ENCODE results near the gene ESRRB. TPM values are rescaled to one million over a fixed set of nuclear protein-coding genes. Genes with fewer than 3 reads are reported as not detected.

ESRRB gene
- total RNA-seq, 8 experiments from 2014 or later: 0.10 to 3.3 (median 1.1) TPM

DNA sequence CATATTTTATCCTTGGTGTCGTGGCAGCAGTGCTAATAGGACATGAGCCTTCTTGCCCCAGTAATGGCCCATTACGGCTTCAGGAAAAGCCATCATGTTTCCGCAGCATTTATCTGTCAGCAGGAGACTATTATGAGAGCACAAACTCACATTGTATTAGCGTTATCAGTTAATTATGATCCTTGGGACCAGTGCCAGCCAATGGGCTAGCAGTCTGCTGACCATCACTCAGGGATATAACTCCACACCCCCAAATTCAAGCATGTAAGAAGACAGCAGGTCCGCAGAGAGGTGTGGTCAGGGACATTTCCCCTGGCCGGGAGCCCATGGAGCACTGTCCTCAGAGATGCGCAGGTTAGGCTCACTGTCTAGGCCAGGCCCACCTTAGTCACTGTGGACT lies 4.9 kb upstream of the ESRRB start:
- ATAC-seq (replicated peaks in 6 of 8): peak in 1 of 8 experiments; percentile 57
- no peak overlapping the region for H3K27ac ChIP-seq
- peaks cover 3 to 11% of the 10 kb centered on the region in 2 donors for H3K4me1 ChIP-seq (replicated peaks in 1 of 2)
- WGBS, 10 experiments: 20 to 87% (median 67%) methylated on average over 1 to 6 of the region's 7 CpGs; no CpG with 5 or more reads in 3 of the 10 experiments
- H3K4me3 ChIP-seq: no peak overlapping the region
- in situ Hi-C loops (cut with MboI; ENCODE audit: low pct_unique_long_range_greater_than_20kb in 2 of 9, low sequenced_read_pairs in 9 of 9, unreplicated experiment in 9 of 9): loop anchor here in 4 of 9 experiments (25.0 kb wide), 1 partner anchor 309 kb away; no protein-coding TSS in a partner anchor

DNA sequence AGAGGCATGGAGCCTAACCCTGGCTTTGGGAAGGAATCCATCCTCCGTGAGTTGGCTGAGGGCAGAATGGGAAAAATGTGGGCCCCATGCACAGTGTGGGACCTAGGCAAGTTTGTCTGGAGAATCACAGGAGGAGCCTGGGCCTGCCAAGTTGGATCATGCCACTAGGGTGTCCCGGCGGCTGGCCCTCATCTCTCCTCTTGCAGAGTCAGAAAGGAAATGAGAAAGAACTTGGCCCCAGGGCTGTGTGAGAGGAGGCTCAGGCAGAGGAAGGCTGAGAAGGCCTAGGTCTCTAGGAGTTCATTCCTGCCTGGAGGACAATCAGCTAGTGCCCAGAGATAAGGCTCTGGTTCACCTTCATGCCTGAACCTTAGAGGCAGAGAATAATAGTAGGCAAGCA lies 2.5 kb upstream of the ESRRB start:
- Histone ChIP-seq H3K4me3 (no peak overlapping the region), H3K27ac (no peak overlapping the region), H3K4me1 (replicated peaks in 1 of 2) (peaks cover 22 to 32% of the 10 kb centered on the region in 2 donors)
- in situ Hi-C loops (cut with MboI; ENCODE audit: low pct_unique_long_range_greater_than_20kb in 2 of 9, low sequenced_read_pairs in 9 of 9, unreplicated experiment in 9 of 9): loop anchor here in 4 of 9 experiments (25.0 kb wide), 1 partner anchor 311 kb away; no protein-coding TSS in a partner anchor
- WGBS, 10 experiments: 0 to 83% (median 33%) methylated on average over 1 to 3 of the region's 3 CpGs; no CpG with 5 or more reads in 5 of the 10 experiments
- ATAC-seq (replicated peaks in 6 of 8): no peak

DNA sequence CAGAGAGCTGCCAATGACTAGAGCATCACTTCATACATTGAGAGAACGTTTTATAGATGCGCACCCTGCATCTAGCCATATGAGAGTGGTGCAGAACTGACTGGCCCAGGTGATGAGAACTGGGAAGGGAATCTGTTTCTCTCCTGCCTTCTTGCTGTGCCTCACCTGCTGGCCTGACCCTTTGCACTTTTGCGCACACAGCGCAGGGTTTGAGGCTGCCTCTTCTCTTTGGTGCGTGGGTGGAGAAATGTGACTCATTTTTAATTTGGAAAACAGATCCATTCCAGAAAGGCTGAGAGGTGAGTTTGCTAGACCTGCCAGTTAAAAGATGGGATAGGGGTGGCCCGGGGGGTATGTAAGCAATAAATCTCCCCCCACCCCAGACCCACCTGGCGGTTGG lies 453 bp upstream of the ESRRB start:
- in situ Hi-C loops (cut with MboI; ENCODE audit: low pct_unique_long_range_greater_than_20kb in 2 of 9, low sequenced_read_pairs in 9 of 9, unreplicated experiment in 9 of 9): loop anchor here in 3 of 9 experiments (25.0 kb wide), 2 partner anchors 262 to 313 kb away; no protein-coding TSS in a partner anchor
- peak overlapping the region in 1 of 5 donors; percentile 34 for H3K4me3 ChIP-seq

DNA sequence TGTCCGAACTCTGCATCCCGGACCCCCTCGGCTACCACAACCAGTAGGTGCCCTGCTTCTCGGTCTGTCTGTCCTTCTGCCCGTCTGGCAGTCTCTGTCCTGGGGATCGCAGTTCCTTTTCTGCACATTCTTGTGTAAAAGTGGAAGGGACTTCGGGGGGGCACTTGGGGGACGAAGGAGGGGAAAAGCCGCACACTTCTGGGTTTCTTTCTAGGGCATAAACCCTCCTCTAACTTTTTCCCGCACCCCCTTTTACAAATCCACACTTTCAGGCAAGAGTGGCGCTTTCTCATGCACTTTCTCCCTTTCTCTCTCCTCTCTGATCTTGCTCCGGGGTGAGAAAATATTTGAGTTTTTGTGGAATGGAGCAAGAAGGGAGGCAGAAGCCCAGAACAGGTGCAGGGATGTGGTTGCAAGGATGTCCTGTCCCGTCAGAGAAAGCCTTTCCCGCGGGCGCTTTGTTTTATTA lies 506 bp downstream of the ESRRB start:
- in situ Hi-C loops (cut with MboI; ENCODE audit: low pct_unique_long_range_greater_than_20kb in 2 of 9, low sequenced_read_pairs in 9 of 9, unreplicated experiment in 9 of 9): loop anchor here in 3 of 9 experiments (25.0 kb wide), 2 partner anchors 261 to 314 kb away; no protein-coding TSS in a partner anchor
- Histone ChIP-seq H3K4me3 (peak overlapping the region; percentile 32 to 34 (median 32)), H3K4me1 (replicated peaks in 1 of 2) (peaks cover 45 to 55% of the 10 kb centered on the region in 2 donors), H3K27ac (no peak overlapping the region)
- WGBS, 10 experiments: 0 to 13% (median 1%) methylated on average over 1 to 14 of the region's 16 CpGs; no CpG with 5 or more reads in 4 of the 10 experiments
- peak in 1 of 8 experiments; percentile 39 for ATAC-seq (replicated peaks in 6 of 8)

More for the DNA sequence above, 453 bp upstream of the ESRRB start:
- no peak overlapping the region for H3K27ac ChIP-seq
- 18 to 71% (median 33%) methylated on average over 1 to 6 of the region's 7 CpGs; no CpG with 5 or more reads in 4 of the 10 experiments for WGBS, 10 experiments
- ATAC-seq (replicated peaks in 6 of 8): peak in 4 of 8 experiments; percentile 1 to 17 (median 5)
- peaks cover 36 to 48% of the 10 kb centered on the region in 2 donors for H3K4me1 ChIP-seq (replicated peaks in 1 of 2)

DNA sequence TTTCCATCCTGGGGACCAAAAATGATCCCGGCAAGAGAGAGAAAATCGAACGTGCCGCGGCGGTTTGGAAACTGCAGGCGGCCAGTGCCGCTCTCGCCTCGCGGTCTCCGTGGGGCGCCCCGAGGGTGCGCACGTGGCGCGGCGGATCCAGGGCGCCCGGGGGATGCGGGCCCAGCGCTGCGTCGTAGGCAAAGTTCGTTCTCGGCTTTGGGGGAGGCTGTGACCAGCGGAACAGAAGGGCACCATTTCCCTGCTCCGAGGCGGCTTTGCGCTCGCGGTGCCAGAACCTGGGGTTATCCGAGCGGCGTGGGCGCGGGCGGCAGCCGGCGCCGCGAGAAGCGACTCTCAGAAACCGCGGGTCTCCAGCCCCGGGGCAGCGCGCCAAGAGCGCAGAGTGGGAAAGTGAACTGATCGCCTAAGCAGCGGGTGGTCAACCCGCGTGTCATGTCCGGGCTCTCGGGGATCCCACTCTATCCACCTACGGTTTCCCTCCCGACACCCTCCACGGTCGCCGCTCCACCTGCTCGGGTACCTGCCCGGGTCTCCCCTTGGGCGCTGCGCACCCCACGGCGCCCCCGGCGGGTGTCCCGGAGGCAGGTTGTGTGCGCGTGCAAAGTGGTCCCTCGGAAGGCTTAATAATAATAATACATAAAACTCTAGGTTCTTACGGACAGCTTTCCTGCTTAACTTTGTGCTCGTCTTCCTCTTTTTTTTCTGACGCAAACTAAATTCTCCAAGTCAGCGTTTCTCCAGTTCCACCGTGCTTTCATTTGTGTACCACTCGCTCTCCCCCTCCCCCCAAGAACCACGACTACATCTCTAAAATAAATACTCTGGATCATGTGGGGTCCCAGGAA lies 1.2 kb downstream of the ESRRB start:
- Histone ChIP-seq H3K4me3 (peak overlapping the region; percentile 32 to 34 (median 32)), H3K4me1 (replicated peaks in 1 of 2) (peaks cover 52 to 61% of the 10 kb centered on the region in 2 donors), H3K27ac (no peak overlapping the region)
- WGBS, 10 experiments: 0 to 7% (median 1%) methylated on average over 1 to 32 of the region's 80 CpGs; no CpG with 5 or more reads in 1 of the 10 experiments
- in situ Hi-C loops (cut with MboI; ENCODE audit: low pct_unique_long_range_greater_than_20kb in 2 of 9, low sequenced_read_pairs in 9 of 9, unreplicated experiment in 9 of 9): loop anchor here in 3 of 9 experiments (25.0 kb wide), 2 partner anchors 260 to 315 kb away; no protein-coding TSS in a partner anchor
- peak in 3 of 8 experiments; percentile 15 to 45 (median 30) for ATAC-seq (replicated peaks in 6 of 8)

DNA sequence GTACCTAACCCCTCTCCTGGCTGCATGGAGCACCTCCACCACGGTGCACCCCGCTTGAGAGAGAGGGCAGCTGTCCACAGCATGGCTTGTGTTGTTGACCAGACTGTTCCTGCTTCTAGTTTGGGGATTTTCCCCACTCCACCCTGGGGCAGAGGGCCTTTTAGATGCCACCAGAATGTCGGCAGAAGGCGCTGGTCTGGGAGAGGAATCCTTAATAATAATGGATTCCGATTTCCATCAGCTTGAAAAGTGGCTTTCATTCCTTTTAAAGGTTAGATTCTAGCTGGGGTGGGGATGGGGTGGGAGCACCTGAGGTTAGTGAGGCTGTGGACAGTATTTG lies 1.8 kb downstream of the ESRRB start:
- Histone ChIP-seq H3K4me3 (peak overlapping the region in 4 of 5 donors; percentile 32 to 34 (median 32)), H3K4me1 (replicated peaks in 1 of 2) (peaks cover 52 to 62% of the 10 kb centered on the region in 2 donors), H3K27ac (no peak overlapping the region)
- in situ Hi-C loops (cut with MboI; ENCODE audit: low pct_unique_long_range_greater_than_20kb in 2 of 9, low sequenced_read_pairs in 9 of 9, unreplicated experiment in 9 of 9): loop anchor here in 3 of 9 experiments (25.0 kb wide), 2 partner anchors 260 to 315 kb away; no protein-coding TSS in a partner anchor
- WGBS, 10 experiments: 0% methylated on average over 2 to 3 of the region's 5 CpGs; no CpG with 5 or more reads in 8 of the 10 experiments
- no peak for ATAC-seq (replicated peaks in 6 of 8)

DNA sequence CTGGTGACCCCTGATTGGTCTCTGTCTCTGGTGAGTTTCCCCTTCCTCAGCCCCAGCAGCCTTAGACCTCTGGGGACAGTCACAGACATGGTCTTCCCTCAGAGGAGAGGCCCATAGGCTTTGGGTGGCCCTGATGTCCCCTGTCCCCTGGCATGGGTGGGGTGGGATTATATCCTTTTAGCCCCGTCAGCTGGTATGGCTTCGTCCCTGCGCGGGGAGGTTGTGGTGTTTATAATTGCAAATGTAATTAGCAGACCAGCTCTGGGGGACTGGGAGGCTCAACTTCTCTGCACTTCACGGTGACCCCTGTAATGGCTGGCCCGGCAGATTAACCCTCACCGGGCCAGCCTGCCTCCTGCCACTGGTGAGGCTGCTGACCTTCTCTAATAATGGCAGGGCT lies 5.1 kb downstream of the ESRRB start:
- 0 to 20% (median 14%) methylated on average over 1 to 3 of the region's 7 CpGs; no CpG with 5 or more reads in 6 of the 10 experiments for WGBS, 10 experiments
- in situ Hi-C loops (cut with MboI; ENCODE audit: low pct_unique_long_range_greater_than_20kb in 2 of 9, low sequenced_read_pairs in 9 of 9, unreplicated experiment in 9 of 9): loop anchor here in 3 of 9 experiments (25.0 kb wide), 2 partner anchors 256 to 319 kb away; no protein-coding TSS in a partner anchor
- Histone ChIP-seq H3K27ac (no peak overlapping the region), H3K4me3 (no peak overlapping the region), H3K4me1 (replicated peaks in 1 of 2) (peaks cover 50 to 67% of the 10 kb centered on the region in 2 donors)
- ATAC-seq (replicated peaks in 6 of 8): peak in 1 of 8 experiments; percentile 14

DNA sequence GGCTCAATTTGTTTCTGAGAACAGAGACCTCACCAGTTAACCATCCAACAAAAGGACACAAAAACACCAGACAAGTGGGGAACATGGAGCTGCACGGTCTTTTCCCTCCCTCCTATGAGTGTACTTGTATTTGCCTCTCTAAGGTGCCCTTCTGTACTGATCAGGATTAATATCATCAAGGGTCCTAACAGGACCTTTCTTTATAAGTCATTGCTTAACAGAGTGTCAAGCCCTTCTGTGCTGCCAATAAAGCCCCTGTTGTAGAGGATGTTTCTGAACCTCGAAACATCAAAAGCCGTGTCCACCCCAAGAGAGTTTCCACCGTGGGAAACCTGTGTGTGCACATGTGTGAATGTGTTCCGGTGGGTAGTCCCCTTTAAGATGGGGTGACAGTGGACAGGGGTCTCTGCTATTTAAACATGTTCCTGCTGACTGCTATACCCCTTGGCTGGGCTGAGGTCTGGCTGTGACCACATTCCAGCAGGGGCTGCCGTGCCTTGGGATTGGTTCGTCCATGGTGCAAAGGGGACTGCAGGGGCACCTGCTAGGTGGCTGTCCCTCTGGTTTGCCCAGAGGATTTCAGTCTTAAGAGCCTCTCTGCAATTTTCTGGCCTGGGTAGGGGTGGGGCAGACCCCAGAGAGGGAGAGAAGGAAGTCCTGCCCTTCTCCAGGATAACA lies 6.0 kb downstream of the ESRRB start:
- WGBS, 10 experiments: 17 to 100% (median 92%) methylated on average over 1 to 4 of the region's 7 CpGs; no CpG with 5 or more reads in 4 of the 10 experiments
- no peak for ATAC-seq (replicated peaks in 6 of 8)
- no peak overlapping the region for H3K4me3 ChIP-seq
- H3K27ac ChIP-seq: no peak overlapping the region
- H3K4me1 ChIP-seq (replicated peaks in 1 of 2): peaks cover 43 to 58% of the 10 kb centered on the region in 2 donors
- in situ Hi-C loops (cut with MboI; ENCODE audit: low pct_unique_long_range_greater_than_20kb in 2 of 9, low sequenced_read_pairs in 9 of 9, unreplicated experiment in 9 of 9): loop anchor here in 3 of 9 experiments (25.0 kb wide), 2 partner anchors 255 to 320 kb away; no protein-coding TSS in a partner anchor

DNA sequence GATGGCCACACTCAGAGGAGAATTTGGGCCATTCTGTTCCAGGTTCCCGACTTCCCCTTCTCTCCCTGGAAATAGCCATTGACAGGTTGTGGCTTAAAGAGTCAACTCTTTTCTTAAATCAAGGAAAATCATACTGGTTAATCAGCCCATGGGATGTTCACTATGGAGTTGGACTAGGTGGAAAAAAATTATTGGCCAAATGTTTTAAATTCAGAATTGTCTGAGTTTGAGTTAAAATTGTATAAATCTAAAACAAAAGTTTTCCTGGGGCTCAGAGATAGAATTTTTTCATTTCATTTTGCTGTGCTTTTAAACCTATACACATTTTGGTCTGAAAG lies 6.5 kb downstream of the ESRRB start:
- WGBS, 10 experiments: 0 to 100% (median 78%) methylated on average over 1 of the region's 1 CpG; no CpG with 5 or more reads in 3 of the 10 experiments
- Histone ChIP-seq H3K4me1 (replicated peaks in 1 of 2) (peaks cover 38 to 53% of the 10 kb centered on the region in 2 donors), H3K27ac (no peak overlapping the region), H3K4me3 (no peak overlapping the region)
- in situ Hi-C loops (cut with MboI; ENCODE audit: low pct_unique_long_range_greater_than_20kb in 2 of 9, low sequenced_read_pairs in 9 of 9, unreplicated experiment in 9 of 9): loop anchor here in 3 of 9 experiments (25.0 kb wide), 2 partner anchors 255 to 320 kb away; no protein-coding TSS in a partner anchor
- no peak for ATAC-seq (replicated peaks in 6 of 8)

DNA sequence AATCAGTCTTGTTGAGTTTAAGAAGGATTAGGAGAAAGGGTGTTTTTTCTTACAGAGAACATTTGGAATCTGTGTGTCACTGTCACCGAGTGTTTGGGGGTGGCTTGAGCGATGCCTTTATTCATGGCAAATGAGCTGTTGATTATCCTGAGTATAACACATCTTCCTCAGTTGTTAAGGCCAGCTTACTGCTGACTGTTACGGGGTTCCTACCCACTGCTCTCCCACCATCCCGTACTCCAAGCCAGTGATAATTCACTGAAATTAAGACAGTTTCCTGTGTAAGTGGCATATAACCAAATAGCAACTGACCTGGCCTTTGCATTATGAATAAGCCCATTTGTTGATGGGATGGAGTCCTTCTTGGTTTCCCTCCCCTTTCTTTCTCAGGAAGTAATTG lies 9.5 kb downstream of the ESRRB start:
- peak in 3 of 8 experiments; percentile 20 to 67 (median 64) for ATAC-seq (replicated peaks in 6 of 8)
- H3K27ac ChIP-seq: no peak overlapping the region
- in situ Hi-C loops (cut with MboI; ENCODE audit: low pct_unique_long_range_greater_than_20kb in 2 of 9, low sequenced_read_pairs in 9 of 9, unreplicated experiment in 9 of 9): loop anchor here in 3 of 9 experiments (25.0 kb wide), 2 partner anchors 252 to 323 kb away; no protein-coding TSS in a partner anchor
- H3K4me1 ChIP-seq (replicated peaks in 1 of 2): peaks cover 20 to 25% of the 10 kb centered on the region in 2 donors
- WGBS, 10 experiments: 9 to 70% (median 33%) methylated on average over 1 to 4 of the region's 4 CpGs; no CpG with 5 or more reads in 2 of the 10 experiments
- H3K4me3 ChIP-seq: no peak overlapping the region

DNA sequence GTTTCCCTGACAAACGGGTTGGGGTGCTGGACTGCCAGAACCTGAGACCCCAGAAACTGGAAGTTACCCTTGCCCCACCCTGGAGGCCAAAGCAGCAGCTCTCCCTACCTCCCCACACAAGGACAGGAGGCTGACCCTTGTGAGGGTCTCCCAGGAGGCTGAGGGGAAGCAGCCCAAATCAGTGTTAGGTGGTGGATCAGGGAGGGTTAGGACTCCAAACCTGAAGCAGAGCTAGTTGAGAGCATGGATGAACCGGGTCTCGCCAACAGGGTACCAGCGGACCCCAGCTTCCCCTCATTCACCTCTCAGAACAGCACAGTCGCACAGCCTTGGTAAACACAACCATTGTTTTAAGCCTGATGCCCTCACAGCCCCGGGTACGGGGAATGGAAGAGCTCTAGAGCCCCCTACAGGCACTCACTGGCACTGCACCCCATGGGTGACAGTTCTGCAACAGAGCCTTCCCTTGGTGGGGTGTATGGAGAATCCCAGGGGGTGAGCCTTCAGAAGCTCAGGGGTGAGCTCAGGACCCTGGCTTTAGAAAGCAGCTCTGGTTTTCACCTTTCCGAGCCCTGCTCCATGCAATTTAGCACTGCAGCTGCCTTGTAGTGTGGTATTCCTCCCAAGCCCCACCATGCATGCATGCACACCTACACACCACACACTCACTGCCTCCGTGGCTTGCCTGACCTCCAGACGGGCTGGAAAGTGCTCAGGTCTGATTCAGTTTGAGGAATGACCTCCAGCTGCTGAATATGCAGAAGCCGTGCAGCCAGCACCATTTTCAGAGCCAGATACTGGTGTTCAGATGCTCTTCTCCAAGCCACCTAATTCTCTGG lies 11.2 kb downstream of the ESRRB start:
- peak; percentile 91 to 99 (median 97) for ATAC-seq (replicated peaks in 6 of 8)
- H3K4me3 ChIP-seq: no peak overlapping the region
- in situ Hi-C loops (cut with MboI; ENCODE audit: low pct_unique_long_range_greater_than_20kb in 2 of 9, low sequenced_read_pairs in 9 of 9, unreplicated experiment in 9 of 9): loop anchor here in 3 of 9 experiments (25.0 kb wide), 2 partner anchors 250 to 325 kb away; no protein-coding TSS in a partner anchor
- H3K4me1 ChIP-seq (replicated peaks in 1 of 2): peaks cover 3 to 8% of the 10 kb centered on the region in 2 donors
- H3K27ac ChIP-seq: no peak overlapping the region
- 0 to 21% (median 11%) methylated on average over 1 to 4 of the region's 11 CpGs; no CpG with 5 or more reads in 4 of the 10 experiments for WGBS, 10 experiments

Measured in motor neuron (in vitro differentiated cells).